Trophoblast cell (in vitro differentiated cells and primary cell): ENCODE measurements around the gene MARCHF2.

Source experiments
- DNase-seq, 2 donors: peaks; one replicate each; pipeline ENCODE4 v3.0.0-alpha.2; 2016
- H2AFZ ChIP-seq: 2 replicates; pipeline ENCODE4 v1.6.1; 2013; ENCODE audit warnings: low read length, moderate library complexity, mild to moderate bottlenecking; ENCODE audit not compliant: insufficient read depth, poor library complexity
- H2AK5ac ChIP-seq: 2 replicates; pipeline ENCODE4 v1.6.1; 2013; ENCODE audit warnings: mild to moderate bottlenecking, low read length
- H2BK120ac ChIP-seq: 2 replicates; pipeline ENCODE4 v1.6.1; 2013; ENCODE audit warnings: low read length, mild to moderate bottlenecking, moderate library complexity; ENCODE audit not compliant: insufficient read depth, poor library complexity
- H2BK12ac ChIP-seq: 2 replicates; pipeline ENCODE4 v1.6.1; 2013; ENCODE audit warnings: mild to moderate bottlenecking, low read length, moderate library complexity
- H2BK5ac ChIP-seq: 2 replicates; pipeline ENCODE4 v1.6.1; 2013; ENCODE audit warnings: low read length, low read depth, moderate library complexity, mild to moderate bottlenecking; ENCODE audit not compliant: poor library complexity
- H3K14ac ChIP-seq: 2 replicates; pipeline ENCODE4 v1.6.1; 2013; ENCODE audit warnings: mild to moderate bottlenecking, low read length
- H3K18ac ChIP-seq: 2 replicates; pipeline ENCODE4 v1.6.1; 2013; ENCODE audit warnings: mild to moderate bottlenecking, low read length
- H3K23ac ChIP-seq: 2 replicates; pipeline ENCODE4 v1.6.1; 2013; ENCODE audit warnings: low read length
- H3K27ac ChIP-seq: 2 replicates; pipeline ENCODE4 v1.5.1; 2013; ENCODE audit warnings: low read depth, mild to moderate bottlenecking, inconsistent platforms, low read length, moderate library complexity
- H3K27me3 ChIP-seq: 2 replicates; pipeline ENCODE4 v1.6.1; 2013; ENCODE audit warnings: inconsistent platforms, mild to moderate bottlenecking, low read length, moderate library complexity; ENCODE audit not compliant: insufficient read depth
- H3K36me3 ChIP-seq, 2 experiments: 1 replicate in 1 of 2; 2 replicates in 1 of 2; pipeline ENCODE4 v1.6.1; 2013; ENCODE audit warnings: low read length in 2 of 2, mild to moderate bottlenecking in 2 of 2, moderate library complexity in 1 of 2; ENCODE audit not compliant: insufficient read depth in 2 of 2, control insufficient read depth in 1 of 2
- H3K4ac ChIP-seq: 2 replicates; pipeline ENCODE4 v1.6.1; 2013; ENCODE audit warnings: low read depth, mild to moderate bottlenecking, low read length, moderate library complexity
- H3K4me1 ChIP-seq, 2 experiments: 1 replicate in 1 of 2; 2 replicates in 1 of 2; pipeline ENCODE4 v1.6.1; 2013; ENCODE audit warnings: low read length in 2 of 2, mild to moderate bottlenecking in 2 of 2, moderate library complexity in 1 of 2; ENCODE audit not compliant: insufficient read depth in 2 of 2, control insufficient read depth in 1 of 2
- H3K4me2 ChIP-seq: 2 replicates; pipeline ENCODE4 v1.6.1; 2013; ENCODE audit warnings: inconsistent platforms, mild to moderate bottlenecking, low read length, moderate library complexity
- H3K4me3 ChIP-seq: 2 replicates; pipeline ENCODE4 v1.5.1; 2013; ENCODE audit warnings: mild to moderate bottlenecking, low read depth, low read length, inconsistent platforms
- H3K79me1 ChIP-seq: one replicate; pipeline ENCODE4 v1.6.1; 2013; ENCODE audit warnings: low read length
- H3K79me2 ChIP-seq: 2 replicates; pipeline ENCODE4 v1.6.1; 2013; ENCODE audit warnings: low read length, mild to moderate bottlenecking; ENCODE audit not compliant: control insufficient read depth, insufficient read depth, poor library complexity
- H3K9ac ChIP-seq: 2 replicates; pipeline ENCODE4 v1.6.1; 2013; ENCODE audit warnings: mild to moderate bottlenecking, low read length
- H3K9me3 ChIP-seq: 2 replicates; pipeline ENCODE4 v1.6.1; 2013; ENCODE audit warnings: low read depth, mild to moderate bottlenecking, control low read depth, inconsistent platforms, low read length; ENCODE audit not compliant: insufficient read depth
- H4K12ac ChIP-seq: 2 replicates; pipeline ENCODE4 v1.6.1; 2013; ENCODE audit warnings: low read depth, mild to moderate bottlenecking, low read length, moderate library complexity
- H4K8ac ChIP-seq: 2 replicates; pipeline ENCODE4 v1.6.1; 2013; ENCODE audit warnings: low read depth, mild to moderate bottlenecking, low read length, moderate library complexity
- H4K91ac ChIP-seq: one replicate; pipeline ENCODE4 v1.6.1; 2013; ENCODE audit warnings: low read depth, mild to moderate bottlenecking, low read length, moderate library complexity
- WGBS: extraction: QIAGEN DNeasy Blood & Tissue Kit; methylation state at CpG from one replicate; pipeline ENCODE4 v1.1.7; 2013; ENCODE audit warnings: missing lambda C conversion rate; ENCODE audit not compliant: insufficient read length, insufficient coverage; ENCODE audit errors: extremely low coverage; 5-methylcytosine and 5-hydroxymethylcytosine counted together

The MARCHF2 gene

GRCh38 chr19:8446061-8446709 lies 33.1 kb downstream of the MARCHF2 start:
- Histone ChIP-seq H3K4ac (peak overlapping the region; percentile 100), H3K23ac (no peak overlapping the region), H3K36me3 (peaks cover 7% of the 10 kb centered on the region in 2 experiments), H3K79me2 (peaks cover 25% of the 10 kb centered on the region), H3K27ac (no peak overlapping the region), H4K91ac (no peak overlapping the region), H3K9ac (peak overlapping the region; percentile 99), H2BK120ac (no peak overlapping the region), H3K4me1 (peaks cover 3 to 8% of the 10 kb centered on the region in 2 experiments), H3K18ac (no peak overlapping the region), H2BK12ac (no peak overlapping the region), H3K14ac (no peak overlapping the region), H2AK5ac (no peak overlapping the region), H3K4me2 (peak overlapping the region; percentile 81), H3K9me3 (no peaks in the 10 kb centered on the region), H3K4me3 (peak overlapping the region; percentile 99), H3K79me1 (peaks cover 10% of the 10 kb centered on the region), H2AFZ (no peak overlapping the region), H3K27me3 (no peaks in the 10 kb centered on the region), H4K12ac (no peak overlapping the region), H2BK5ac (no peak overlapping the region), H4K8ac (no peak overlapping the region)
- no CpG with 5 or more reads among the region's 16 CpGs for WGBS
- no peak for DNase-seq

DNA sequence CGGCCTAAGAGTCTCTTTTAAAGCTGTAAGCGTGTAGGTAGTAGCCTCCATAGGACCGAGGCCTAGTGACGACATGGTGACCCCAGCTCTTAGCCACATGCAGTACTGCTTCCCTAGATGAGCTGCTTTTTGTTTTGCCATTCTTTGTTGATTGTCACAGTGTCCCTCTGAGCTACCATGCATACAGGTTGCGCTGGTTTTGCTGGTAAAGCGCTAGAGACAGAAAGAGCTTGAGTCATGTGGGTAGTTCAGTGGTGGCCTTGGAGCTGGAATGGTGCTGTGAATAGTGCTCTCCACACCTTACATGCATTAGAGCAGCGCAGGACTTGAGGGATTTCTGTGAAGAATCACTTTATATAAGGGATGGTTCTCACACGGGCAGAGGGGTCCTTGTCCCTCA lies 36.7 kb downstream of the MARCHF2 start:
- no peak overlapping the region for H4K8ac ChIP-seq
- H3K4me2 ChIP-seq: peak overlapping the region; percentile 0
- H2AK5ac ChIP-seq: no peak overlapping the region
- H3K4ac ChIP-seq: peak overlapping the region; percentile 43
- no CpG with 5 or more reads among the region's 8 CpGs for WGBS
- no peak overlapping the region for H2BK12ac ChIP-seq
- H3K14ac ChIP-seq: no peak overlapping the region
- peaks cover 3 to 12% of the 10 kb centered on the region in 2 experiments for H3K4me1 ChIP-seq
- no peak overlapping the region for H2AFZ ChIP-seq
- no peak overlapping the region for H2BK120ac ChIP-seq
- peak overlapping the region; percentile 35 for H3K9ac ChIP-seq
- H3K27ac ChIP-seq: no peak overlapping the region
- no peak overlapping the region for H4K91ac ChIP-seq
- peaks cover 44% of the 10 kb centered on the region for H3K79me2 ChIP-seq
- H3K79me1 ChIP-seq: peaks cover 8% of the 10 kb centered on the region
- H3K18ac ChIP-seq: no peak overlapping the region
- peak overlapping the region; percentile 3 for H3K23ac ChIP-seq
- no peak overlapping the region for H2BK5ac ChIP-seq
- no peaks in the 10 kb centered on the region for H3K9me3 ChIP-seq
- H4K12ac ChIP-seq: no peak overlapping the region
- peaks cover 17 to 20% of the 10 kb centered on the region in 2 experiments for H3K36me3 ChIP-seq
- peak; percentile 54 to 80 for DNase-seq
- no peaks in the 10 kb centered on the region for H3K27me3 ChIP-seq
- H3K4me3 ChIP-seq: no peak overlapping the region

DNA sequence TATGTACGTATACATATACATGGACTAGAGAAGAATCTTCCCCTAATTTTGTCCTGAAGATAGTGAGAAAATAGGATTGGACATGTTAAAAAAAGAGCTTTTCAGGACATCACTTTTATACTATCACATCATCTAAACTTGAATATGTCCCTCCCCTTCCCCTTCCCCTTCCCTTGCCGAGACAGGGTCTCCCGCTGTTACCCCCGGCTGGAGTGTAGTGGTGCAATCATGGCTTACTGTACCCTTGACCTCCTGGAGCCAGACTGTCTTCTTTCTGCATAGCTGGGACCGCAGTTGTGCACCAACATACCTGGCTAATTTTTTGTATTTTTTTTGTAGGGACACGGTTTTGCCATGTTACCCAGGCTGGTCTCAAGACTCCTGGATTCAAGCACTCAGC lies 38.3 kb downstream of the MARCHF2 start:
- Histone ChIP-seq H3K36me3 (peaks cover 20 to 29% of the 10 kb centered on the region in 2 experiments), H4K91ac (no peak overlapping the region), H3K79me2 (peaks cover 39% of the 10 kb centered on the region), H2BK5ac (no peak overlapping the region), H4K12ac (no peak overlapping the region), H3K4me1 (peaks cover 2 to 10% of the 10 kb centered on the region in 2 experiments), H3K9me3 (no peaks in the 10 kb centered on the region), H2AK5ac (no peak overlapping the region), H2BK120ac (no peak overlapping the region), H3K18ac (no peak overlapping the region), H3K4ac (peak overlapping the region; percentile 99), H4K8ac (no peak overlapping the region), H3K27ac (no peak overlapping the region), H3K23ac (no peak overlapping the region), H2AFZ (no peak overlapping the region), H3K9ac (no peak overlapping the region), H2BK12ac (no peak overlapping the region), H3K4me2 (no peak overlapping the region), H3K79me1 (no peaks in the 10 kb centered on the region), H3K14ac (no peak overlapping the region), H3K27me3 (no peaks in the 10 kb centered on the region), H3K4me3 (no peak overlapping the region)
- DNase-seq: no peak
- no CpG with 5 or more reads among the region's 6 CpGs for WGBS

GRCh38 chr19:8451885-8452284 lies 38.8 kb downstream of the MARCHF2 start:
- no CpG with 5 or more reads among the region's 3 CpGs for WGBS
- H3K27me3 ChIP-seq: no peaks in the 10 kb centered on the region

More at GRCh38 chr19:8451885-8452284, 38.8 kb downstream of the MARCHF2 start:
- H4K91ac ChIP-seq: no peak overlapping the region
- peak overlapping the region; percentile 81 for H3K4ac ChIP-seq
- no peak overlapping the region for H3K23ac ChIP-seq
- no peak overlapping the region for H3K18ac ChIP-seq
- H3K27ac ChIP-seq: no peak overlapping the region
- H2BK5ac ChIP-seq: no peak overlapping the region
- H4K12ac ChIP-seq: no peak overlapping the region
- no peak overlapping the region for H4K8ac ChIP-seq
- peaks cover 0 to 9% of the 10 kb centered on the region in 2 experiments for H3K4me1 ChIP-seq
- H2AFZ ChIP-seq: no peak overlapping the region
- no peak overlapping the region for H2BK120ac ChIP-seq
- H3K14ac ChIP-seq: no peak overlapping the region
- no peak overlapping the region for H3K4me3 ChIP-seq
- peaks cover 21 to 32% of the 10 kb centered on the region in 2 experiments for H3K36me3 ChIP-seq
- no peak for DNase-seq
- H3K79me2 ChIP-seq: peaks cover 40% of the 10 kb centered on the region
- H3K79me1 ChIP-seq: no peaks in the 10 kb centered on the region
- H2AK5ac ChIP-seq: no peak overlapping the region
- H3K9ac ChIP-seq: no peak overlapping the region
- H3K4me2 ChIP-seq: no peak overlapping the region
- H2BK12ac ChIP-seq: no peak overlapping the region
- no peaks in the 10 kb centered on the region for H3K9me3 ChIP-seq
